ENCODE measurements around the gene SAXO1. TPM values are rescaled to one million over a fixed set of nuclear protein-coding genes. Genes with fewer than 3 reads are reported as not detected.

The SAXO1 gene
- polyA plus RNA-seq, 3 donors: not detected

GRCh38 chr9:18893046-18893445, 140.0 kb downstream of the SAXO1 start:
- no CpG with 5 or more reads among the region's 4 CpGs for WGBS (ENCODE audit: insufficient coverage)
- no peak for TF ChIP-seq CTCF (IDR thresholded peaks at IDR 0.05)
- no peak overlapping the region for H3K4me2 ChIP-seq (replicated peaks; ENCODE audit: extremely low read depth, low read length, poor library complexity, severe bottlenecking)
- H2AFZ ChIP-seq (ENCODE audit: insufficient read depth, low read depth, low read length, poor library complexity, severe bottlenecking): no peak overlapping the region
- no peak for DNase-seq
- no peaks in the 10 kb centered on the region for H3K79me2 ChIP-seq (ENCODE audit: insufficient read depth, low read length)
- peaks cover 8% of the 10 kb centered on the region for H3K4me1 Mint-ChIP-seq
- H3K9me3 ChIP-seq (replicated peaks in 1 of 2; ENCODE audit: control insufficient read depth in 1 of 2, insufficient read depth in 1 of 2, low read length in 2 of 2): peaks cover 7 to 16% of the 10 kb centered on the region in 2 donors
- H3K27ac ChIP-seq (ENCODE audit: low read depth in 1 of 2, low read length in 2 of 2): no peak overlapping the region
- H3K9ac ChIP-seq (ENCODE audit: insufficient read depth, low read length, poor library complexity, severe bottlenecking): no peak overlapping the region
- H3K27me3 Mint-ChIP-seq (ENCODE audit: low read depth in 3 of 3): peaks cover 0 to 3% (median 0%) of the 10 kb centered on the region in 3 donors
- H3K4me3 Mint-ChIP-seq: no peak overlapping the region
- intact Hi-C loops (cut with micrococcal nuclease): no loop called here
- H3K4me3 ChIP-seq (replicated peaks in 1 of 3; ENCODE audit: low read depth in 2 of 3, low read length in 3 of 3): no peak overlapping the region
- H3K36me3 Mint-ChIP-seq: no peaks in the 10 kb centered on the region
- H4K20me1 ChIP-seq (ENCODE audit: insufficient read depth, low read length): no peaks in the 10 kb centered on the region
- no peaks in the 10 kb centered on the region for H3K4me1 ChIP-seq (ENCODE audit: control insufficient read depth in 1 of 2, insufficient read depth in 2 of 2, low read length in 2 of 2)
- H3K36me3 ChIP-seq (replicated peaks in 1 of 2; ENCODE audit: control insufficient read depth in 1 of 2, insufficient read depth in 2 of 2, low read length in 2 of 2): no peaks in the 10 kb centered on the region
- H3K27ac Mint-ChIP-seq: no peak overlapping the region
- H3K27me3 ChIP-seq (ENCODE audit: control insufficient read depth in 2 of 2, insufficient read depth in 2 of 2, low read length in 2 of 2): no peaks in the 10 kb centered on the region
- H3K9me3 Mint-ChIP-seq: peaks cover 11 to 23% (median 14%) of the 10 kb centered on the region in 7 donors

GRCh38 chr9:18891946-18892670, 140.9 kb downstream of the SAXO1 start:
- Histone ChIP-seq H3K79me2 (ENCODE audit: insufficient read depth, low read length) (no peaks in the 10 kb centered on the region), H3K36me3 (replicated peaks in 1 of 2; ENCODE audit: control insufficient read depth in 1 of 2, insufficient read depth in 2 of 2, low read length in 2 of 2) (no peaks in the 10 kb centered on the region), H2AFZ (ENCODE audit: insufficient read depth, low read depth, low read length, poor library complexity, severe bottlenecking) (no peak overlapping the region), H3K27ac (ENCODE audit: low read depth in 1 of 2, low read length in 2 of 2) (no peak overlapping the region), H4K20me1 (ENCODE audit: insufficient read depth, low read length) (no peaks in the 10 kb centered on the region), H3K4me3 (replicated peaks in 1 of 3; ENCODE audit: low read depth in 2 of 3, low read length in 3 of 3) (no peak overlapping the region), H3K4me1 (ENCODE audit: control insufficient read depth in 1 of 2, insufficient read depth in 2 of 2, low read length in 2 of 2) (no peaks in the 10 kb centered on the region), H3K4me2 (replicated peaks; ENCODE audit: extremely low read depth, low read length, poor library complexity, severe bottlenecking) (no peak overlapping the region), H3K9ac (ENCODE audit: insufficient read depth, low read length, poor library complexity, severe bottlenecking) (no peak overlapping the region), H3K27me3 (ENCODE audit: control insufficient read depth in 2 of 2, insufficient read depth in 2 of 2, low read length in 2 of 2) (no peaks in the 10 kb centered on the region), H3K9me3 (replicated peaks in 1 of 2; ENCODE audit: control insufficient read depth in 1 of 2, insufficient read depth in 1 of 2, low read length in 2 of 2) (peaks cover 4 to 12% of the 10 kb centered on the region in 2 donors)
- intact Hi-C loops (cut with micrococcal nuclease): no loop called here
- H3K36me3 Mint-ChIP-seq: no peaks in the 10 kb centered on the region
- no peak overlapping the region for H3K4me3 Mint-ChIP-seq
- H3K27ac Mint-ChIP-seq: no peak overlapping the region
- 100% methylated on average over 2 of the region's 5 CpGs for WGBS (ENCODE audit: insufficient coverage)
- no peak for TF ChIP-seq CTCF (IDR thresholded peaks at IDR 0.05)
- no peak for DNase-seq
- H3K4me1 Mint-ChIP-seq: peaks cover 8% of the 10 kb centered on the region
- peaks cover 7 to 18% (median 11%) of the 10 kb centered on the region in 7 donors for H3K9me3 Mint-ChIP-seq
- peaks cover 0 to 3% (median 0%) of the 10 kb centered on the region in 3 donors for H3K27me3 Mint-ChIP-seq (ENCODE audit: low read depth in 3 of 3)
